ENCODE data around the gene PLEKHG5. TPM values are rescaled to one million over a fixed set of nuclear protein-coding genes. Genes with fewer than 3 reads are reported as not detected.

Gene PLEKHG5
- total RNA-seq, 4 donors from 2014 or later, result 72.5 to 170 (median 99.8) TPM

DNA sequence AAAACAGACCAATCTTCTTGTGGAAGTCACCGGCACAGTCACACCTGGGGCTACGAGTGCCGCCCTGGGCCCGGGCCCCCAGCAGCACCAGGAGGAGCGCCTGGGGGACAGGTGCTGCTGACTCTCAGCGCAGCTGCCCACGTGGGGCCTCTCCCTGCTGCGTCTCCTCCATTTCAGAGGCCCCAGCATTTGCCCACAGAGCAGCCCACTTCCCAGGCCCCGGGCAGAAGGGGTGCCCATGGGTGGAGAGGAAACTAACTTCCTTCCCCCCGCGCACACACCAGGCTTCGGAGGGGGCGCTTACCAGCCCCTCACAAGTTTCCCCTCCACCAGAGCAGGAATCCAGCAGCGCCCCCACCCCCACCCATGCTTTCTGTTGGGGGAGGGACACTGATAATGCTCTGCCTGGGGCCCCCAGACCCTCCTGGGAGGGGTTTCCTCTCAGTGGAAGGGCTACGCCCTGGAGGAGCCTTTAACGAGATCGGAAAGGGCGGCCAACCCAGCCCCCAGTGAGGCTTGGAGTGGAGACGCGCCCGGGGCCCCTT, 25.9 kb downstream of the PLEKHG5 start:
- intact Hi-C loops (cut with DNase I; ENCODE audit: low total_unique reads), result no loop called here
- WGBS, 2 donors, result 76 to 78% methylated on average over 17 to 20 of the region's 21 CpGs
- DNase-seq (ENCODE audit: low spot score in 2 of 2), result no peak
- no peak for TF ChIP-seq POLR2A (IDR thresholded peaks at IDR 0.05)
- TF ChIP-seq, protein P1, sequence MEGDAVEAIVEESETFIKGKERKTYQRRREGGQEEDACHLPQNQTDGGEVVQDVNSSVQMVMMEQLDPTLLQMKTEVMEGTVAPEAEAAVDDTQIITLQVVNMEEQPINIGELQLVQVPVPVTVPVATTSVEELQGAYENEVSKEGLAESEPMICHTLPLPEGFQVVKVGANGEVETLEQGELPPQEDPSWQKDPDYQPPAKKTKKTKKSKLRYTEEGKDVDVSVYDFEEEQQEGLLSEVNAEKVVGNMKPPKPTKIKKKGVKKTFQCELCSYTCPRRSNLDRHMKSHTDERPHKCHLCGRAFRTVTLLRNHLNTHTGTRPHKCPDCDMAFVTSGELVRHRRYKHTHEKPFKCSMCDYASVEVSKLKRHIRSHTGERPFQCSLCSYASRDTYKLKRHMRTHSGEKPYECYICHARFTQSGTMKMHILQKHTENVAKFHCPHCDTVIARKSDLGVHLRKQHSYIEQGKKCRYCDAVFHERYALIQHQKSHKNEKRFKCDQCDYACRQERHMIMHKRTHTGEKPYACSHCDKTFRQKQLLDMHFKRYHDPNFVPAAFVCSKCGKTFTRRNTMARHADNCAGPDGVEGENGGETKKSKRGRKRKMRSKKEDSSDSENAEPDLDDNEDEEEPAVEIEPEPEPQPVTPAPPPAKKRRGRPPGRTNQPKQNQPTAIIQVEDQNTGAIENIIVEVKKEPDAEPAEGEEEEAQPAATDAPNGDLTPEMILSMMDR (IDR thresholded peaks at IDR 0.05), result no peak
- H3K4me3 ChIP-seq (ENCODE audit: low read depth, poor library complexity, severe bottlenecking), result no peak overlapping the region

DNA sequence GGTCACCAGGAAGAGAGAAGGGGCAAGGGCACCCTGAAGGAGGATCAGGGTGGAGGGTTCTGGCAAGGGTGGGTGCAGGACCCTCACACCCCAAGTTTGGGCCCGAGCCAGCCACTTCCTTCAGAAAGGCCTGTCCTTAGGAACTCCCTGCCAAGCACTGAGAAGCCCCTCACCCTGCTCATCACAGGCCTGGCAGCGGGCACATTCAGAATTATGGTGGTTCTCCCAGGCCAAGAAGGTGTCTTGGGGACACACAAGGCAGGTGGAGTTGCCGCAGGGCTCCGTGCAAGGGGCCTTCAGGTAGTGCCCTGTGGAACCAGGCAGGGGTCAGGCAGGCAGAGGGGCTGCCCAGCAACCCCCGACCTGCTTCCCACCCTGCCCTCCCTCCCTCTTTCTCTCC, 26.6 kb downstream of the PLEKHG5 start:
- 87 to 89% methylated on average over 5 of the region's 5 CpGs for WGBS, 2 donors
- no peak overlapping the region for H3K4me3 ChIP-seq (ENCODE audit: low read depth, poor library complexity, severe bottlenecking)
- DNase-seq (ENCODE audit: low spot score in 2 of 2), result no peak
- TF ChIP-seq, protein P1 (IDR thresholded peaks at IDR 0.05), result no peak
- no peak for TF ChIP-seq POLR2A (IDR thresholded peaks at IDR 0.05)
- intact Hi-C loops (cut with DNase I; ENCODE audit: low total_unique reads), result no loop called here

DNA sequence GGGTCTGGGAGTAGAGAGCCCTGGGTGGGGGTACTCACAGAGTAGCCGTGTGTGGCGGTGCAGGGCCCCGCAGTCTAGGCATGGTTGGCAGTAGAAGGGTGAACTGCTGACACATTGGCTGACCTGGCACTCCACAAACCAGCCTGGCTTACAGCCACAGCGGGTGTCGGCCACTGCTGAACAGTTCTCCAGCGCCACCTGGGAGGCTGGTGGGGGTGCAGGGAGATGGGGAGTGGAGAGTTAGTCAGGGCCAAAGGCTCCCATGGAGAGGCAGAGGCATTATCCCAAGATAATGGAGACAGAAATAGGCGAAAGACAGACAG, 27.0 kb downstream of the PLEKHG5 start:
- TF ChIP-seq POLR2A (IDR thresholded peaks at IDR 0.05), result no peak
- TF ChIP-seq, protein P1 (IDR thresholded peaks at IDR 0.05), result no peak
- intact Hi-C loops (cut with DNase I; ENCODE audit: low total_unique reads), result no loop called here
- no peak overlapping the region for H3K4me3 ChIP-seq (ENCODE audit: low read depth, poor library complexity, severe bottlenecking)
- WGBS, 2 donors, result 77 to 80% methylated on average over 6 to 7 of the region's 7 CpGs
- DNase-seq (ENCODE audit: low spot score in 2 of 2), result no peak

DNA sequence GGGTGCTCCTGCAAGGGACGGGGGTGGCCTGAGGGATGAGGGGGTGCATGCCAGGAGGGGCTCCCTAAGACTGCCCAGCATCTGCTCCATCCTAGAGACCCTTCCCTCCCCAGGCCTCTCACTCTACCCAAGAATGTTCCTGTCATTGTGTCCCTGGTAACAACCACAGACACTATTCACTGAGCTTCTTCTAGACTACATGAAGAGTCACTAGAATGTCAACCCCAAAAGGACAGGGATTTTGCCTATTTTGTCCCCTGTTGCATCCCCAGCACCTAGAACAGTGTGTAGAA, 28.4 kb downstream of the PLEKHG5 start:
- TF ChIP-seq, protein P1 (IDR thresholded peaks at IDR 0.05), result no peak
- no peak for TF ChIP-seq POLR2A (IDR thresholded peaks at IDR 0.05)
- no peak overlapping the region for H3K4me3 ChIP-seq (ENCODE audit: low read depth, poor library complexity, severe bottlenecking)
- DNase-seq (ENCODE audit: low spot score in 2 of 2), result no peak
- intact Hi-C loops (cut with DNase I; ENCODE audit: low total_unique reads), result no loop called here
- 50 to 82% methylated on average over 1 of the region's 1 CpG for WGBS, 2 donors

DNA sequence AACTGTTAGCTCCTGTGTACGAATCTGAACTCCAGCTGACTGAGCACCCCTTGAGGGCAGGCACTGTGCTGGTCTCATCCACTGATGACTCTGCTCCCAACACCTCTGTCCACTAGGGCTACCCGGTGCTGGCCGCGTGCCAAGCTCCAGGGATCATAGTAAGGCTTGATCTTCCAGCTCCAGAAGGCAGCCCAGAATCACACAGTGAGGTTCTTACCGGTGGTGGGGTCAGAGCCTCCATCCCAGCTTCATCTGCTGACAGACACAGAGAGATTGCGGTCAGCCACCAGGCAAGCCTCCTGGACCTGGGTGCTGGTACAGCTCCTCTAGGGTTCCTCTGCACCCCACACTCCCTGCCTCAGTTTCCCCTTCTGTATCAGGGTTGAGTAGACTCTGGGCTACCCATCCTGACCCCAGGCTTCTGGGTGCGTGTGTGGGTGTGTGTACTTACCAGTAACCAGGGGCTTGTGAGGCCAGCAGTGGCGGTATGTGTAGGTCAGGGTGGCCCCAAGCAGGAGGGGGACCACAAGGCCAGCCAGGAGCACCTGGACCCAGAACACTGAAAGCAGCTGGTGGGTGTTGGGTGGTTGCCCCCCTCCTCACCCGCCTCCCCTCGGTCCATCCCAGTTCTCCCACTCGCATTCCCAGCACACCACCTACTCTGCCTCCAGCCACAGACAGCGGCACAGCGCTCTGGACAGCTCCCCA, 28.9 kb downstream of the PLEKHG5 start:
- intact Hi-C loops (cut with DNase I; ENCODE audit: low total_unique reads), result no loop called here
- TF ChIP-seq, protein P1 (IDR thresholded peaks at IDR 0.05), result no peak
- no peak for TF ChIP-seq POLR2A (IDR thresholded peaks at IDR 0.05)
- no peak for DNase-seq (ENCODE audit: low spot score in 2 of 2)
- H3K4me3 ChIP-seq (ENCODE audit: low read depth, poor library complexity, severe bottlenecking), result no peak overlapping the region
- 82 to 84% methylated on average over 13 of the region's 13 CpGs for whole genome bisulfite sequencing, 2 donors

Measured in lower leg skin (tissue), 4 donors.